Liver (tissue), 3 donors: ENCODE measurements around the gene ENKD1.

ENCODE experiments used
- ATF3 ChIP-seq: IDR thresholded peaks from 2 replicates; pipeline ENCODE4 v1.6.1; 2016; ENCODE audit warnings: antibody characterized with exemption
- CTCF ChIP-seq: fragments of 150-350 bp; IDR thresholded peaks from 2 replicates; pipeline ENCODE4 v1.5.1; 2017; ENCODE audit warnings: improper control_type of control experiment, low read depth, low read length; ENCODE audit not compliant: missing input control
- GABPA ChIP-seq, 2 donors: IDR thresholded peaks in 1 of 2; conservative IDR thresholded peaks in 1 of 2; 2 replicates each; pipeline ENCODE4 v1.6.1; 2016; ENCODE audit warnings: antibody characterized with exemption in 2 of 2, mild to moderate bottlenecking in 1 of 2, moderate library complexity in 1 of 2
- JUND ChIP-seq, 2 donors: IDR thresholded peaks; 2 replicates each; pipeline ENCODE4 v1.6.1; 2016; ENCODE audit warnings: antibody characterized with exemption in 2 of 2
- RAD21 ChIP-seq, 2 donors: IDR thresholded peaks; 2 replicates each; pipeline ENCODE4 v1.6.1; 2016; ENCODE audit warnings: antibody characterized with exemption in 2 of 2, mild to moderate bottlenecking in 2 of 2
- REST ChIP-seq: IDR thresholded peaks from 2 replicates; pipeline ENCODE4 v1.6.1; 2016; ENCODE audit warnings: antibody characterized with exemption, mild to moderate bottlenecking
- SP1 ChIP-seq: IDR thresholded peaks from 2 replicates; pipeline ENCODE4 v1.6.1; 2018; ENCODE audit warnings: antibody characterized with exemption, mild to moderate bottlenecking
- YY1 ChIP-seq: IDR thresholded peaks from 2 replicates; pipeline ENCODE4 v1.6.1; 2016; ENCODE audit warnings: antibody characterized with exemption, mild to moderate bottlenecking
- ZBTB33 ChIP-seq: IDR thresholded peaks from 2 replicates; pipeline ENCODE4 v1.6.1; 2016; ENCODE audit warnings: antibody characterized with exemption
- donor health status: healthy.
- donor health status: healthy.

- no peak for TF ChIP-seq CTCF
- no peak for TF ChIP-seq SP1
- no peak for TF ChIP-seq YY1
- TF ChIP-seq RAD21 (IDR thresholded peaks at IDR 0.05), result no peak
- no peak for TF ChIP-seq ATF3
- no peak for TF ChIP-seq REST
- TF ChIP-seq GABPA (IDR thresholded peaks at IDR 0.05 in 1 of 2, conservative IDR thresholded peaks at IDR 0.05 in 1 of 2), result no peak
- no peak for TF ChIP-seq ZBTB33
- TF ChIP-seq JUND (IDR thresholded peaks at IDR 0.05), result no peak
Observed at GRCh38 chr16:67661886-67662652, 4.5 kb downstream of the ENKD1 start.
